NT2/D1 (cell line): ENCODE results near the gene RTN1.

Experiments used
- SUZ12 ChIP-seq: IDR thresholded peaks from 2 replicates; pipeline ENCODE4 v1.6.1; 2011; ENCODE audit not compliant: insufficient read length, insufficient read depth; ENCODE audit errors: extremely low read depth
- YY1 ChIP-seq: IDR thresholded peaks from 2 replicates; pipeline ENCODE4 v1.6.1; 2011; ENCODE audit not compliant: insufficient read length, insufficient read depth
- ZNF274 ChIP-seq: IDR thresholded peaks from 2 replicates; pipeline ENCODE4 v1.6.1; 2011; ENCODE audit warnings: mild to moderate bottlenecking, low read depth, low read length

DNA sequence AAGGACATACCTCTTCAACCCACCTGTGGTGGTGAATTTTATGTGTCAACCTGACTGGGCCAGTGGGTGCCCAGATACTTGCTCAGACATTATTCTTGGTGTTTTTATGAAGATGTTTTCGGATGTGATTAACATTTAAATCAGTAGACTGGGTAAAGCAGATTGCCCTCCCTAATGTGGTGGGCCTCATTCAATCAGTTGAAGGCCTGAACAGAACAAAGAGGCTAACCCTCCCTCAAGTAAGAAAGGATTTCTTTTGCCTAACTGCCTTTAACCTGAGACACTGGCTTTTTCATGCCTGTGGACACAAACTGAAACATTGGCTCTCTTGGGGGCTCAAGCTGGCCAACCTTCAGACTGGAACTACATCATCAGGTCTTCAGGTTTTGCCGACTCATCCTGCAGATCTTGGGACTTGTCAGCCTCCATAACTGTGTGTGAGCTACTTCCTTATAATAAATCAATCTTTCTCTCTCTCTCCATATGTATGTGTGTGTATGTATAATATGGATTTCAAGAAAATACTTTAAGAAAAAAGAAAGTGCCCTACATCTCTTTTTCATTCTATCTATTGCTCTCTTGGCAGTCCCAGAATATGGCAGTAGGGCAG, 39.4 kb downstream of the RTN1 start:
- no peak for TF ChIP-seq ZNF274
- no peak for TF ChIP-seq YY1
- TF ChIP-seq SUZ12, result no peak
